ENCODE measurements around the gene CMAS. TPM values are rescaled to one million over a fixed set of nuclear protein-coding genes. Genes with fewer than 3 reads are reported as not detected.
A peak's percentile ranks its signal among the peaks of the same experiment; 100 is the strongest.

CMAS gene
- total and polyA plus RNA-seq, 7 donors: 21.6 to 73.0 (median 34.5) TPM

GRCh38 chr12:22046968-22047390, 961 bp downstream of the CMAS start:
- Histone ChIP-seq H3K4me1 (peaks cover 10% of the 10 kb centered on the region), H3K27ac (peak overlapping the region; percentile 91), H3K9me3 (no peaks in the 10 kb centered on the region), H3K36me3 (ENCODE audit: insufficient read depth in 1 of 2, low read depth in 1 of 2) (peaks cover 2 to 6% of the 10 kb centered on the region in 2 donors), H3K4me3 (peak overlapping the region; percentile 100), H3K27me3 (ENCODE audit: insufficient read depth in 3 of 3, low read length in 2 of 3) (no peaks in the 10 kb centered on the region)
- 24 to 33% (median 26%) methylated on average over 6 of the region's 6 CpGs for WGBS, 3 donors
- ATAC-seq: no peak
- DNase-seq: no peak
- intact Hi-C loops (cut with DNase I): no loop called here
- TF ChIP-seq CTCF (IDR thresholded peaks at IDR 0.05): no peak

- H3K27ac ChIP-seq: no peak overlapping the region
- intact Hi-C loops (cut with DNase I): no loop called here
- H3K27me3 ChIP-seq (ENCODE audit: insufficient read depth in 3 of 3, low read length in 2 of 3): no peaks in the 10 kb centered on the region
- H3K36me3 ChIP-seq (ENCODE audit: insufficient read depth in 1 of 2, low read depth in 1 of 2): peaks cover 2 to 6% of the 10 kb centered on the region in 2 donors
- H3K4me1 ChIP-seq: peaks cover 10% of the 10 kb centered on the region
- DNase-seq (no peak), ATAC-seq (no peak)
- no peaks in the 10 kb centered on the region for H3K9me3 ChIP-seq
- H3K4me3 ChIP-seq: peak overlapping the region; percentile 100
- WGBS, 3 donors: 76 to 85% (median 83%) methylated on average over 2 of the region's 2 CpGs
- no peak for TF ChIP-seq CTCF (IDR thresholded peaks at IDR 0.05)
Measured at GRCh38 chr12:22047494-22047893, 1.5 kb downstream of the CMAS start.

GRCh38 chr12:22048351-22049041, 2.5 kb downstream of the CMAS start:
- DNase-seq (no peak), ATAC-seq (no peak)
- no peak overlapping the region for H3K27ac ChIP-seq
- no peak for TF ChIP-seq CTCF (IDR thresholded peaks at IDR 0.05)
- H3K36me3 ChIP-seq (ENCODE audit: insufficient read depth in 1 of 2, low read depth in 1 of 2): peaks cover 2 to 6% of the 10 kb centered on the region in 2 donors
- H3K9me3 ChIP-seq: no peaks in the 10 kb centered on the region
- H3K4me1 ChIP-seq: peaks cover 10% of the 10 kb centered on the region
- H3K27me3 ChIP-seq (ENCODE audit: insufficient read depth in 3 of 3, low read length in 2 of 3): no peaks in the 10 kb centered on the region
- intact Hi-C loops (cut with DNase I): no loop called here
- 56 to 62% (median 57%) methylated on average over 4 of the region's 4 CpGs for WGBS, 3 donors
- H3K4me3 ChIP-seq: no peak overlapping the region

GRCh38 chr12:22050078-22050477, 4.1 kb downstream of the CMAS start:
- H3K9me3 ChIP-seq: no peaks in the 10 kb centered on the region
- no peak overlapping the region for H3K4me3 ChIP-seq
- WGBS, 3 donors: 92 to 97% (median 93%) methylated on average over 4 of the region's 4 CpGs
- H3K27ac ChIP-seq: no peak overlapping the region
- no peaks in the 10 kb centered on the region for H3K27me3 ChIP-seq (ENCODE audit: insufficient read depth in 3 of 3, low read length in 2 of 3)
- intact Hi-C loops (cut with DNase I): no loop called here
- DNase-seq (no peak), ATAC-seq (no peak)
- no peak for TF ChIP-seq CTCF (IDR thresholded peaks at IDR 0.05)
- H3K4me1 ChIP-seq: peaks cover 10% of the 10 kb centered on the region
- peaks cover 2 to 11% of the 10 kb centered on the region in 2 donors for H3K36me3 ChIP-seq (ENCODE audit: insufficient read depth in 1 of 2, low read depth in 1 of 2)

All from psoas muscle (tissue), 8 donors.